GM21526 (cell line): Measurements from ENCODE around the gene GJB5.
"Not testable (repeated sequence)": the region's sequence is repeated elsewhere in the genome, so short reads cannot be mapped to it uniquely, and the experiment has no call there.

ENCODE experiments used
- ATAC-seq: cut with Tn5 transposase; IDR thresholded peaks from one replicate; pipeline ENCODE4 v1.9.1; 2021; ENCODE audit warnings: moderate library complexity; ENCODE audit not compliant: unreplicated experiment, low FRiP score

GJB5 gene

GRCh38 chr1:34754964-34755637 is at the start of gene GJB5:
Gene GJB5 (plus strand): TSS chr1:34755047. CDS start chr1:34757331, 2,284 bp downstream.
- ATAC-seq = no peak

DNA sequence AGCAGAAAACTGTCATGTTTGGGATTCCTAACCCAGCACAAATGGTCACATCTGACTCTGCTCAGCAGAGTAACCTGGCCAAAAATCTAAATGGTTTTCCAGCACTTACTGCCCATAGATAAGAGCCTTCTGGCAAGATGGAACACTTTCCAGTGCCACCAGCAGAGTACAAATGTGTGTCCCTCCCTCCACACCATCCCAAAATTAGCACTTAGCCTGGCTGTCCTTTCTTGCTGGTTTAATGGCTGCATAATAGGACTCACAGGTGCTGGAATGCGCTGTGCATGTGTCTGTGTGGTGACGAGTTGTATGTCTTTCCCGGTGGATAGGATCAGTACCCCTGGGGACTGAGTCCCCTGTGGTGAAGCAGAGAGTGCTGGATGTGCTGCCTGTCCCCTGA is 49.8 kb upstream of the GJB5 start:
- no peak for ATAC-seq

- ATAC-seq = no peak
These were observed 46.7 kb upstream of the GJB5 start for GRCh38 chr1:34708106-34708505.

GRCh38 chr1:34709547-34709946 is 45.3 kb upstream of the GJB5 start:
- ATAC-seq = no peak

- no peak for ATAC-seq
These were observed 44.0 kb upstream of the GJB5 start for GRCh38 chr1:34710812-34711211.

GRCh38 chr1:34711485-34711884 is 43.4 kb upstream of the GJB5 start:
- no peak for ATAC-seq

DNA sequence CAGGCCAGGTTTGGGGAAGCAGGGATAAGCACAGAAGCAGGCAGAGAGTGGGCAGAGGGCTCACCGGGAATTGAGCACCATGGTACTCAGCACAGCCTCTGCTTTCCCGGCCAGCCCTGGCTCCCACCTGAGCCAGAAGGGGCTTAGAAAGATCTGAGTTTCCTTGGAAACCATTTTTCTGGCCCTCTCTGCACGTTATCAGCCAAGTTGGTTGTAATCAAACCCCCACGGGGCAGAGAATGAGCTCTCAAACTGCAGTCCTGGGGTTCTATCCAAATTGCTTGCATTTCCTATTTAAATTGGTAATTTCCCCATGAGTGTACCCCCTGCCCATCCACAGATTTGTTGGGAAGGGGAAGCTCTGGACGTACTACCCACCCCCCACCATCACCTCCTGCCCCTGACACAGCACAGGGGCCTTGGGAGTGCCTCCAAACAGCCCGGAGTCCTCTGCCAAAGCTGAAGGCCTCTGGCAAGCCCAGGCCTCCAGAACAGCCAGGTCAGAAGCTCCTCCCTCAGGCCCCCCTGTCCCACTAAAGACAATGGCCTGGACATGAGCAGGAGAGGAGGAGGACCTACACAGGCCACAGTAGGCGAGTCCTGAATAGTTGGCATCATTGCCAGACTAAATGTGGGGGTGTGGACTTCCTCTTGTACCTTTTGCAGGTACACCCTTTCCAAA is 42.7 kb upstream of the GJB5 start:
- no peak for ATAC-seq

DNA sequence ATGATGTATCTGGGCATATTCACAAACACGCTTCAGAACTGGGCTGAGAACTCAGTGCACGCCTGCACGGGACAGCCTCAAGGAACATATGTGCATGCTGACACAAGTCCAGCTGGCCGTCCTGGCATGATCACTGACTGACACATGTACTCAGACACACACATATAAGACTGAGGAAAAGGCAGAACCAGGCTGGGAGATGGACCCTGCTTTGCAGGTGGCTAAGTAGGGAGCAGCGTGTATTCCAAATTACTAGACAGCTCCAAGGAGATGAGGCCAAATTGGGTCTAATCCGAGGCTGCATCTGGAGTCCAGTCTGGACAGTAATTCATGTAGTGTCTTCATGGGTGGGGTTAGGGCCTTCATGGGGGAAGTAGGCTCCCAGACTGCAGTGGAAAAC is 41.4 kb upstream of the GJB5 start:
- no peak for ATAC-seq

DNA sequence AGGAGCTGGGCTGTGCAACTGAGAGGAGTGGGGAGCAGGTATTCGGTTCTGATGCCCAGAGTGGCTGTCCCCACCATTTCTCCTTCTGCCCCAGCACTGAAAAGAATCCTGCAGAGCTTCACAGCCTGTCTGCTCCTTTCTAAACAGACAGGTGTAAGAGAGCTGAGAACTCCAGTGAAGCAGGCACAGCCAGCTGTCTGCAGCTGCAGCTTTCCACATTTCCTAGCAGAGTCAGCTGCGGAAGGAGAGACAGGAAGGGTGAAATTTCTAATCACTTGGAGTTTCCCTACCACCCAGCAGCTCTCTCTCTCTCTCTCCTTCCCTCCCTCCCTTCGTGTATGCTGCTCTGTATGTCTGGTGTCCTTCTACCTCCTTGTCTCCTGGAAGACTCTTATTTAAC is 40.5 kb upstream of the GJB5 start:
- ATAC-seq = no peak

GRCh38 chr1:34715139-34715538 is 39.7 kb upstream of the GJB5 start:
- no peak for ATAC-seq

GRCh38 chr1:34721241-34721640 is 33.6 kb upstream of the GJB5 start:
- no peak for ATAC-seq

DNA sequence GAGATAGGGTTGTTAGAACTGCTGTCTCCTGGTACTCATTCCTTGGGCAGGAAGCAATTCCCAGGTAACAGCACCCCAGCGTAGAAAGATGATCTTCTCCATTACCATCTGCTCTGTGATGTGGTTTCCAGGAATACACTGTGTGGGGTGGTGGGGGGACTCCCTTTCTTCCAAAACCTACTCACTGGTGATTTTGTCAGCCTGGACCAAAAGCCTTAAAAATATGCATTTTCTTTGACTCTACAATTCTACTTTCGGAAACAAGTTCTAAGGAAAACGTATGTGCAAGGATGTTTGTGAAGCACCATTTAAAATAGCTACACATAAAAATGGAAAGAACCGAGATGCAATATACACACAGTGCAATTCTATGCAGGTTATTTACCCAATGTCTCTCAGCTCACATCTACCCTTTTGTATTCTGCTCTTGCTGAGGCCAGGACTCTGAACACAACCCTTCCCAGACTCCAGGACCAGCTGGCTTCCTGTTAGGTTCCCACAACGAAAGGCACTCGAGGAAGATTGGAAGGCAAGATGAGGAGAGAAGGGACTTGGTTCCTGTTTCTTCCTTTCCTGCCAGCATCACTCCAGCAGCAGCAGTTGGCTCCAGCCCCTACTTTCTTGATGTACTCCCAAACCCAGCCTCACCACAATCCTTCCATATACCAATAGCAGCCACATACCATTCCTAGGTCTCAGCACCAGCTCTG is 33.0 kb upstream of the GJB5 start:
- no peak for ATAC-seq

- no peak for ATAC-seq
These were observed 28.0 kb upstream of the GJB5 start for GRCh38 chr1:34726861-34727260.

DNA sequence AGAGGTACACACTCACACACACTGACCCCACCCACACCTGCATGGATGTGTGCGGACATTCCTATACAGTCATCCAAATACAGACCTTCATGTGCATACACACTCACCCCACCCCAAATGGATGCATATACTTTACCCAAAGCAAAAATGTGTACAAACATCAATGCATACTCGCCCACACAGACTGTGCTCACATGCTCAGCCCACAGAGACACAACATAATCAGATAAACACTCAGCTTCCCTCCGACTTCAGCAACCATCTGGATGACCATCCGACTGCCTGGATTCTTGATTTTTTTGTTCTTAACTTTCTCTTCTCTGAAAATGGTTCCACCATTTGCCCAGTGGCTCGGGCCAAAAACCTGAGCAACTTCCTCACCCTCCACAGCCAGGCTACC is 24.4 kb upstream of the GJB5 start:
- no peak for ATAC-seq

- ATAC-seq = not testable (repeated sequence)
These were observed 22.0 kb upstream of the GJB5 start for GRCh38 chr1:34732831-34733230.

DNA sequence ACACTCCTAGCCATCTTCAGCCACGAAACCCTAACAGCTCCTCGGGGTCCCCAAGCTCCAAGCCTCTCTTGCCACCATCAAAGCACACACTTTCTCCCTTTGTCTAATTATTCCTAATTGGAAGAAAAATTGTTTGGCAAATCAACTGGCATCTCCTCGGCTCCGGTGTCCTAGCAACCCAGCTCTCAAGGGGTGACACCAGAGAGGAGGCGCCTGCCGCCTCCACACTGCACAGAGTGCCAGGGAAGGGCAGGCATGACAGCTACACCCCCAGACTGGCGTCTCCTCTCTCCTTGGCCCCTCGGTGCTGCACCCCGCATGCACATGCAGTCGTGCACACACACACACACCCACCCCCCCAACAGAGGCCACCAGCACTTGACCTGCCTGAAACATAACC is 18.2 kb upstream of the GJB5 start:
- no peak for ATAC-seq

- not testable (repeated sequence) for ATAC-seq
These were observed 17.6 kb upstream of the GJB5 start for GRCh38 chr1:34737236-34737635.

DNA sequence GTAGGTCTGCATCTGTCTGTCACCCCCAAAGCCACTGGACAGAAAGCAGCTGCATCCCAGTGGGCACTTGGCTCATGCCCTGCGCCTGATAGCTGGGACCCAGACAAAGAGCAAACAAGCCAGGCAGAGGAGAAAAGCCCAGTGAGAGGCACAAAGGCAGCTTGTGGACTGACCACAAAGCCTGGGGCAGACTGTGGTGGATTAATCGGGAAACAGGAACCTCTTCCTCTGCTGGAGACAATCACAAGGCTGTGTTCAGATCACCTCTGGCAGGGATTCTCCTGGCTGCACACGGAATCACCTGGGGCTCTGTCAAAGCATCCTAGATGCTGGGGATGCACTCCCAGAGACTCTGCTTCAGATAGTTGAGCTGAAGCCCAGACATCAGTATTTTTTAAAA is 15.2 kb upstream of the GJB5 start:
- no peak for ATAC-seq

- no peak for ATAC-seq
These were observed 14.5 kb upstream of the GJB5 start for GRCh38 chr1:34740161-34740868.

- ATAC-seq = peak; percentile 55
These were observed 12.1 kb upstream of the GJB5 start for GRCh38 chr1:34742667-34743270.

GRCh38 chr1:34743775-34744174 is 11.1 kb upstream of the GJB5 start:
- no peak for ATAC-seq
